Right atrium auricular region (tissue), 2 donors: ENCODE data around the gene PDE11A. TPM values are rescaled to one million over a fixed set of nuclear protein-coding genes. Genes with fewer than 3 reads are reported as not detected.

Source experiments
- DNase-seq: peaks from one replicate; pipeline ENCODE4 v3.0.0-alpha.2; 2019; ENCODE audit warnings: low spot score
- H3K27ac ChIP-seq, 2 donors: fragments of 200-600 bp; sonication (generic); 1 replicate in 1 of 2; 2 replicates in 1 of 2; pipeline ENCODE4 v1.5.1; 2016 to 2019
- H3K27me3 ChIP-seq, 2 donors: fragments of 200-600 bp; sonication (generic); one replicate each; pipeline versions ENCODE4 v1.5.1 to v1.6.0; 2017 to 2019
- H3K36me3 ChIP-seq: fragments of 200-600 bp; sonication (generic); one replicate; pipeline ENCODE4 v1.5.1; 2016
- H3K4me1 ChIP-seq, 2 donors: fragments of 200-600 bp; sonication (generic); one replicate each; pipeline versions ENCODE4 v1.5.1 to v1.6.0; 2017 to 2019
- H3K4me3 ChIP-seq, 2 donors: fragments of 200-600 bp; sonication (generic); 1 replicate in 1 of 2; 2 replicates in 1 of 2; pipeline ENCODE4 v1.5.1; 2017 to 2019; ENCODE audit warnings: mild to moderate bottlenecking in 1 of 2, moderate library complexity in 1 of 2
- H3K9me3 ChIP-seq, 2 donors: fragments of 200-600 bp; sonication (generic); one replicate each; pipeline ENCODE4 v1.5.1; 2019
- CTCF ChIP-seq, 2 donors: fragments of 200-600 bp; sonication (generic); IDR thresholded peaks; one replicate each; pipeline ENCODE4 v1.5.1; 2019; ENCODE audit warnings: antibody characterized with exemption in 2 of 2
- total RNA-seq, 2 donors: library from RNA; depleted of rRNA; stranded (reverse); fragments of >200 nt; gene quantifications; one replicate each; pipeline ENCODE4 v1.1.0, GENCODE V29; 2016

PDE11A gene
- total RNA-seq, 2 donors from 2014 or later: 1.2 TPM; not detected in 1

GRCh38 chr2:177914247-177914646 lies 158.3 kb downstream of the PDE11A start:
- H3K9me3 ChIP-seq: no peaks in the 10 kb centered on the region
- no peak overlapping the region for H3K4me3 ChIP-seq

GRCh38 chr2:177909962-177910361 lies 162.6 kb downstream of the PDE11A start:
- no peak for DNase-seq
- H3K36me3 ChIP-seq: no peaks in the 10 kb centered on the region
- H3K27me3 ChIP-seq: no peaks in the 10 kb centered on the region
- H3K4me3 ChIP-seq: no peak overlapping the region
- H3K4me1 ChIP-seq: no peaks in the 10 kb centered on the region
- H3K9me3 ChIP-seq: no peaks in the 10 kb centered on the region
- H3K27ac ChIP-seq: no peak overlapping the region
- no peak for TF ChIP-seq CTCF (IDR thresholded peaks at IDR 0.05)

More at GRCh38 chr2:177914247-177914646, 158.3 kb downstream of the PDE11A start:
- Histone ChIP-seq H3K27ac (no peak overlapping the region), H3K27me3 (no peaks in the 10 kb centered on the region), H3K36me3 (no peaks in the 10 kb centered on the region), H3K4me1 (no peaks in the 10 kb centered on the region)
- no peak for DNase-seq
- no peak for TF ChIP-seq CTCF (IDR thresholded peaks at IDR 0.05)

- Histone ChIP-seq H3K9me3 (no peaks in the 10 kb centered on the region), H3K27me3 (no peaks in the 10 kb centered on the region), H3K27ac (no peak overlapping the region), H3K4me1 (no peaks in the 10 kb centered on the region), H3K36me3 (no peaks in the 10 kb centered on the region), H3K4me3 (no peak overlapping the region)
- TF ChIP-seq CTCF (IDR thresholded peaks at IDR 0.05): no peak
- DNase-seq: no peak
Observed at GRCh38 chr2:177908824-177909223, 163.8 kb downstream of the PDE11A start.

GRCh38 chr2:177908182-177908581 lies 164.4 kb downstream of the PDE11A start:
- no peak for TF ChIP-seq CTCF (IDR thresholded peaks at IDR 0.05)
- H3K27me3 ChIP-seq: no peaks in the 10 kb centered on the region
- H3K27ac ChIP-seq: no peak overlapping the region
- no peaks in the 10 kb centered on the region for H3K36me3 ChIP-seq
- no peaks in the 10 kb centered on the region for H3K4me1 ChIP-seq
- DNase-seq: no peak
- no peaks in the 10 kb centered on the region for H3K9me3 ChIP-seq
- no peak overlapping the region for H3K4me3 ChIP-seq

GRCh38 chr2:177906041-177906718 lies 166.4 kb downstream of the PDE11A start:
- Histone ChIP-seq H3K4me1 (peaks cover 0 to 9% of the 10 kb centered on the region in 2 donors), H3K9me3 (no peaks in the 10 kb centered on the region), H3K27ac (no peak overlapping the region), H3K4me3 (no peak overlapping the region), H3K36me3 (no peaks in the 10 kb centered on the region), H3K27me3 (no peaks in the 10 kb centered on the region)
- DNase-seq: no peak
- peak; percentile 62 to 78 for TF ChIP-seq CTCF (IDR thresholded peaks at IDR 0.05)

GRCh38 chr2:177905640-177906039 lies 166.9 kb downstream of the PDE11A start:
- H3K27ac ChIP-seq: no peak overlapping the region
- TF ChIP-seq CTCF (IDR thresholded peaks at IDR 0.05): no peak
- H3K36me3 ChIP-seq: no peaks in the 10 kb centered on the region

More at GRCh38 chr2:177905640-177906039, 166.9 kb downstream of the PDE11A start:
- H3K4me3 ChIP-seq: no peak overlapping the region
- H3K27me3 ChIP-seq: no peaks in the 10 kb centered on the region
- no peaks in the 10 kb centered on the region for H3K9me3 ChIP-seq
- H3K4me1 ChIP-seq: peaks cover 0 to 9% of the 10 kb centered on the region in 2 donors
- no peak for DNase-seq
